ENCODE data around the gene MPRIP.

The MPRIP gene

DNA sequence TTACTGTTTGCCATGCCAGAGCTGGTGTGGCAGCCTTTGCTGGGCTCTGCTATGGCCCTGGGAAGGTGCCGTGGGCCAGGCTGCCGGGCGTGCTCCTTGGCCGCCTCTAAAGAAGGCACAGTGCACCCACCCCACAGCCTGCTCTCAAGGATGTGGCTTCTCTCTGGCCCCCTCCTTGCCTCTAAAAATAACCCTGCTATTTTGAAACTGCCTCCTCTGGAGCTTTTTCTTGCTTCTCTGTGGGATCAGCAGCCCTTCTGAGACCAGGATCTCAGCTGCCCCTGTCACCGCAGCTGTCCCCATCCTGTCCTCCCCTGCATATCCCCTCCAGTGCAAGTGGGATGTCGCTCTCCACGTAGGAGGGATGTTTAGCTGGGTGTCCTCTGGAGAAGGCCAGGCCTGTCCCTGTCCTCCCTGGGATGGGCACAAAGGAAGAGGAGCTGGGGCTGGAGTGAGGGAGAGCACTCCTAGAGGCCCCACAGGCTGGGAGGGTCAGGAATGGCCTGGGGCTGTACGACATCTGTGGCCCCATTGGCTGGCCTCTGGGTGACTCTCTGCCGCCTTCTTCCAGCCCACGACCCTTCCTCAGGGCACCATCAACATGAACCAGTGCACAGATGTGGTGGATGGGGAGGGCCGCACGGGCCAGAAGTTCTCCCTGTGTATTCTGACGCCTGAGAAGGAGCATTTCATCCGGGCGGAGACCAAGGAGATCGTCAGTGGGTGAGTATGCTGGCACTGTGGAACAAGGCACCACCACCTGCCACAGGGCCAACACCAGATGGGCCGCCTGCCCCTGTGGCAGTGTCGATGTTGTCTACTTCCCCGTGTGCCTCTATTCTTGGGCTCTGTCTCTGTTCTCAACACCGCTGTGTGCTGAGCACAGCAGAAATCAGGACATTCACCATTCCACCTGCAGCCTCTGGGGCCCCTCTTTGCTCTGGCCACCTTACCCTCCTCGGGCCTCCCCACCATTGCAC, 84.2 kb downstream of the MPRIP start:
- DNase-seq (ENCODE audit: low read depth) = no peak
- no peak overlapping the region for H3K4me3 ChIP-seq (ENCODE audit: control insufficient read depth, low read depth, low read length)
- TF ChIP-seq, protein P1, sequence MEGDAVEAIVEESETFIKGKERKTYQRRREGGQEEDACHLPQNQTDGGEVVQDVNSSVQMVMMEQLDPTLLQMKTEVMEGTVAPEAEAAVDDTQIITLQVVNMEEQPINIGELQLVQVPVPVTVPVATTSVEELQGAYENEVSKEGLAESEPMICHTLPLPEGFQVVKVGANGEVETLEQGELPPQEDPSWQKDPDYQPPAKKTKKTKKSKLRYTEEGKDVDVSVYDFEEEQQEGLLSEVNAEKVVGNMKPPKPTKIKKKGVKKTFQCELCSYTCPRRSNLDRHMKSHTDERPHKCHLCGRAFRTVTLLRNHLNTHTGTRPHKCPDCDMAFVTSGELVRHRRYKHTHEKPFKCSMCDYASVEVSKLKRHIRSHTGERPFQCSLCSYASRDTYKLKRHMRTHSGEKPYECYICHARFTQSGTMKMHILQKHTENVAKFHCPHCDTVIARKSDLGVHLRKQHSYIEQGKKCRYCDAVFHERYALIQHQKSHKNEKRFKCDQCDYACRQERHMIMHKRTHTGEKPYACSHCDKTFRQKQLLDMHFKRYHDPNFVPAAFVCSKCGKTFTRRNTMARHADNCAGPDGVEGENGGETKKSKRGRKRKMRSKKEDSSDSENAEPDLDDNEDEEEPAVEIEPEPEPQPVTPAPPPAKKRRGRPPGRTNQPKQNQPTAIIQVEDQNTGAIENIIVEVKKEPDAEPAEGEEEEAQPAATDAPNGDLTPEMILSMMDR (conservative IDR thresholded peaks at IDR 0.05; ENCODE audit: control insufficient read depth, insufficient read depth, low read depth, low read length) = no peak

DNA sequence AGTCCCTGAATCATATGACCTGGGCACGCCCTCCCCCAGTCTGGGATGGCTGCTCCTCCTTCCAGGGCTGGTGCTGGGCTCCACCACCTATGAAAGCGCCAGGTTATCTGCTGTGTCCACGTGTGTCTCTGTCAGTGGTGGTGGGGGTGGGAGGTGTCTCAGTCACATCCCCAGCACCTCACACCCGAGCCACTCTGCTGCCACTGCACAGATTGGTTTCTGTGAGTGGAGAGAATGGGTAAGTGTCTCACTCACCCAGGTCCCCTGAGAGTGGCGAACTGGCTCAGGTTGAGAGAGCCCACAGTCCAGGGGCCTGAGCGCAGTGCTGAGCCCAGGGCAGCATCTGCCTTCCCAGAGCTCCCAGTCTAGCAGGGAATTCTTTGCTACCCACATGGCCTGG, 84.9 kb downstream of the MPRIP start:
- H3K4me3 ChIP-seq (ENCODE audit: control insufficient read depth, low read depth, low read length) = no peak overlapping the region
- TF ChIP-seq, protein P1 (conservative IDR thresholded peaks at IDR 0.05; ENCODE audit: control insufficient read depth, insufficient read depth, low read depth, low read length) = no peak
- no peak for DNase-seq (ENCODE audit: low read depth)

DNA sequence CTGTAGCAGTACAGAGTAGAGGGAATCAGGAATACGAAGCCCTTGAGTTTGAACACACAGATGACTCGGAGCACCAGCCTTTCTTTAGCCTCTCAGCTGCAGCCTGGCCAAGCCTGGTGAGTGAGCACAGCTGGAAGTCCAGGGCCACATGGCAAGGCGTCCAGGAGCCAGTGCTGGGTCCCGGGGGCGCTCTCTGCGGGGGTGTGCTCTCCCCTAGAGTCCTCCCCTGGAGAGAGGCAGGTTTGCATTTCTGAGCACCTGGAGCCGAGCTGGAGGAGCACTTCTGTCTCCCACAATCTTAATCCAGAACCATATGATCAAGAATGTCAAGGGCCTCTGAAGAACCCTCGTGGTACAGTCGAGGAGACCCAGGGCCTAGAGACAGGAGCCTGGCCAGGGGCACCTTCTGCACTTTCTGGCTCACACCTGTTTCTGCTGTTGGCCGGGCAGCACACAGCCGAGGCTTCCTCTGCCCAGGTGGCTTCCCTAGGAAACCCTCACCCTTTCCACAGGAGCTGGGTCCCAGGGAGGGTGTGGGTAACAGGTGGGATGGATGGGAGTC, 85.6 kb downstream of the MPRIP start:
- no peak overlapping the region for H3K4me3 ChIP-seq (ENCODE audit: control insufficient read depth, low read depth, low read length)
- TF ChIP-seq, protein P1 (conservative IDR thresholded peaks at IDR 0.05; ENCODE audit: control insufficient read depth, insufficient read depth, low read depth, low read length) = no peak
- DNase-seq (ENCODE audit: low read depth) = no peak

DNA sequence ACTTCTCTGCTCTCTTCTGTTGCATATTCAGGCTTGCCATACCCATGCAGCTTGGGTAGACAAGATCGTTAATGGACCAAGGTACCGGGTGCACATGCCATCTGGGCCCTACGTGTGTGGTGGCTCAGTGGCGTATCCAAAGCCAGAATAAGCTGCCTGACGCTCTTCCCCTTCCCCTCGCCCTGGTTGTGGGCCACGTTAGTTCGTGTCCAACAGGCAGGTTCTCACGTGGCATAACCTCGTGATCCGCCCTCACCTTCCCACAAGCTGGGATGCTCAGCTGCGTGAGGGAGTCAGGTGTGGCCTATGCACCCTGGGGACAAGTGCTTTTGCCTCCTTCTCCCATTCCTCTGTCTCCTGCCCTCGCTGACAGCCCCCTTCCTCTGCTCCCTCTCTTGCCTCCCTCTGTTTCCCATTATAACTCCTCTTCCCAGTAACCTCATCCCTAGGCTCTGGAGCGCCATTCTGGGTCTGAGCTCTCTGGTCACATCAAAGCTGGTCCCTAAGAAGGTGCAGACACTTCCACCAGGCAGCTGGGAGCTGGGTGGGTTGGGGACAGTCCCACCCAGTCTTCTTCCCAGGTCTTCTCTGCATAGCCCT, 86.3 kb downstream of the MPRIP start:
- H3K4me3 ChIP-seq (ENCODE audit: control insufficient read depth, low read depth, low read length) = no peak overlapping the region
- no peak for DNase-seq (ENCODE audit: low read depth)
- TF ChIP-seq, protein P1 (conservative IDR thresholded peaks at IDR 0.05; ENCODE audit: control insufficient read depth, insufficient read depth, low read depth, low read length) = no peak

DNA sequence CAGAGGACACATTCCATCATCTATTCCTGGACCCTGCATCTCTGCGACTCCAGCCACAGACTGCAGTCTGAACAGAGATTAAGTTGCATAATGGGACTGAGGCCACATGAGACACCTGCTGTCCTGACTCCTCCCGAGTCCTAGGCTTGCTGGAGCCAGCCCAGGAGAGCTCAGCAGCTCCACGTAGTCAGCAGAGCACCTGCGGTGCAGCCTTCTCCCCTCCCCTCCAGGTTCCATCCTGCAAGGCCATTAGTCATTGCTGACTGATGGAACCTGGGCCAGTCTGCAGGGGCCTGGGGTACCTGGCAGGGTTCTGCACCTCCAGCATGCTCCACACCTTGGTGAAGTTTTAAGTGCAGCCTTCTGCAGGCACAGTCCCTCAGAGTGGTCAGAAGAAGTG, 87.2 kb downstream of the MPRIP start:
- TF ChIP-seq, protein P1 (conservative IDR thresholded peaks at IDR 0.05; ENCODE audit: control insufficient read depth, insufficient read depth, low read depth, low read length) = no peak
- no peak overlapping the region for H3K4me3 ChIP-seq (ENCODE audit: control insufficient read depth, low read depth, low read length)
- DNase-seq (ENCODE audit: low read depth) = no peak

DNA sequence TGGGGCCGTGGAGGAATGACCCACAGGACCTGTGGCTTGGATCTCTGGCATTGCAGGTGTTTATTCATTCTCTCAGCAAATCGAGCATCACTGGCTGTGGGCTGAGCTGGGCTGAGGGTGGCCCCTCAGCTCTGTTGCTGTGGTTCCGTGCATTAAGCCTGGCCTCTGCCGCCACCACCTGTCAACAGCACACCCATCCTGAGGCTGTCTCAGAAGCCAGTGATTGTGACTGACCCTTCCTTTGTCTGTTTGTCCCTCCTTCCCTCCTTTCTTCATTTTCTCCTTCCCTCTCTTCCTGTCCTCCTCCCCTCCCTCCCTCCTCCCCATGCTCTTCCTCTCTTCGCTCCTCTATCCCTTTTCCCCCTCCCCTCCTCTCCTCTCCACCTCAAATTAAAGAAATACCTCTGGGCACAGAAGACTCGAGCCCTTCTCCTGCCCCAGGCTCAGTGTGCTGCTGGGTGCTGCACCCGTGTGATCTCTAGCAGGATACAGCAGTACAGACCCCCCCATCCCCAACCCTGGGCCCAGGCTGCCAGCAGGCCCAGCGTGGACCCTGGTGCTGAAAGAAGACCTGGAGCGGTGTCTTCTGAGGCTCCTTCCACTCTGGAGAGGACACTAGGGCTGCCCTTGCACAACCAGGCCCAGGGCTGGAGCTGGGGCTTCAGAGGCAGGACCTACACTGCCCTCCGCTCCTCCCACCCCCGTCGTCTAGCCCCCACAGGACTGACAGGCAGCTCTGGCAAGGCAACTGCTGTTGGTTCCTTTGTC, 88.0 kb downstream of the MPRIP start:
- H3K4me3 ChIP-seq (ENCODE audit: control insufficient read depth, low read depth, low read length) = no peak overlapping the region
- TF ChIP-seq, protein P1 (conservative IDR thresholded peaks at IDR 0.05; ENCODE audit: control insufficient read depth, insufficient read depth, low read depth, low read length) = no peak
- DNase-seq (ENCODE audit: low read depth) = no peak
